A549 (cell line): ENCODE measurements around the gene COL17A1. TPM values are rescaled to one million over a fixed set of nuclear protein-coding genes. Genes with fewer than 3 reads are reported as not detected.

Experiments used
- ATAC-seq, 2 experiments: fragments of 200-7000 bp in 1 of 2; fragments of >200 bp in 1 of 2; cut with Nextera tagmentation in 1 of 2; cut with Tn5 transposase in 1 of 2; 3 replicates each; pipeline versions ENCODE4 v1.8.0 to v1.9.1; 2018 to 2020; ENCODE audit warnings: mild to moderate bottlenecking in 1 of 2, moderate library complexity in 1 of 2
- CTCF ChIA-PET: fragments of 300-600 bp; sonication (Branson Sonifier 250); formaldehyde crosslinking; extraction: SDS; loops from one replicate; lab custom pipeline; 2021; ENCODE audit warnings: antibody characterized with exemption, inconsistent platforms; lab: Yijun Ruan, JAX
- POLR2A ChIA-PET: fragments of 350-600 bp; formaldehyde crosslinking; extraction: SDS; loops from one replicate; lab custom pipeline; 2021; ENCODE audit warnings: antibody characterized with exemption, inconsistent platforms; lab: Yijun Ruan, JAX
- DNase-seq, 2 experiments: peaks; one replicate each; pipeline versions ENCODE4 v3.0.0 to v3.0.0-alpha.2; 2011 to 2016; ENCODE audit warnings: low read depth in 1 of 2, low spot score in 1 of 2
- FAIRE-seq: peaks from 2 replicates; lab custom pipeline; 2011; peaks lifted over from hg19 to GRCh38; lab: Jason Lieb, UNC
- H3K27ac ChIP-seq, 2 experiments: fragments of >200 bp; sonication (Bioruptor Twin); formaldehyde crosslinking; 3 replicates each; pipeline ENCODE4 v1.5.1; 2016 to 2017
- H3K4me1 ChIP-seq: fragments of >200 bp; sonication (Bioruptor Twin); formaldehyde crosslinking; 3 replicates; pipeline ENCODE4 v1.6.1; 2016
- H3K4me2 ChIP-seq: fragments of >200 bp; sonication (Bioruptor Twin); formaldehyde crosslinking; 3 replicates; pipeline ENCODE4 v1.6.1; 2016
- H3K4me3 ChIP-seq: fragments of >200 bp; sonication (Bioruptor Twin); formaldehyde crosslinking; 3 replicates; pipeline ENCODE4 v1.5.1; 2016
- H3K9me3 ChIP-seq: fragments of >200 bp; sonication (Bioruptor Twin); formaldehyde crosslinking; 3 replicates; pipeline ENCODE4 v1.6.1; 2016
- ATOH8 ChIP-seq: fragments of 250-450 bp; sonication (Bioruptor Pico); IDR thresholded peaks from 2 replicates; pipeline ENCODE4 v1.5.0; 2020; ENCODE audit warnings: low read depth, mild to moderate bottlenecking, moderate library complexity
- BCL3 ChIP-seq: fragments of >200 bp; sonication (Bioruptor Twin); formaldehyde crosslinking; IDR thresholded peaks from 3 replicates; pipeline ENCODE4 v1.6.1; 2016
- CEBPB ChIP-seq, 2 experiments: fragments of >200 bp in 1 of 2; sonication (Bioruptor Twin) in 1 of 2; formaldehyde crosslinking in 1 of 2; IDR thresholded peaks; 2 replicates each; pipeline ENCODE4 v1.6.1; 2012 to 2016
- CHD2 ChIP-seq: fragments of 150-350 bp; IDR thresholded peaks from 2 replicates; pipeline ENCODE4 v1.6.1; 2014; ENCODE audit warnings: low read length; ENCODE audit not compliant: partially characterized antibody
- FOSL2 ChIP-seq, 2 experiments: fragments of 450-650 bp in 1 of 2; fragments of >200 bp in 1 of 2; sonication (Bioruptor Twin) in 1 of 2; formaldehyde crosslinking; IDR thresholded peaks; 2 replicates each; pipeline versions ENCODE4 v1.5.0 to v1.6.1; 2016 to 2020; ENCODE audit warnings: mild to moderate bottlenecking in 1 of 2, moderate library complexity in 1 of 2
- FOXS1 ChIP-seq: fragments of 250-450 bp; sonication (Bioruptor Pico); IDR thresholded peaks from 2 replicates; pipeline ENCODE4 v1.5.0; 2020; ENCODE audit warnings: mild to moderate bottlenecking, moderate library complexity
- GATA3 ChIP-seq: IDR thresholded peaks from 2 replicates; pipeline ENCODE4 v1.6.1; 2012; ENCODE audit warnings: borderline replicate concordance
- HMGXB4 ChIP-seq: fragments of 250-450 bp; sonication (Bioruptor Pico); IDR thresholded peaks from 2 replicates; pipeline ENCODE4 v1.5.0; 2021; ENCODE audit warnings: mild to moderate bottlenecking, moderate library complexity, borderline replicate concordance
- HOXA7 ChIP-seq: fragments of 250-450 bp; sonication (Bioruptor Pico); IDR thresholded peaks from 2 replicates; pipeline ENCODE4 v1.5.0; 2020; ENCODE audit warnings: mild to moderate bottlenecking, moderate library complexity
- JUN ChIP-seq, 2 experiments: fragments of >200 bp; sonication (Bioruptor Twin); formaldehyde crosslinking; IDR thresholded peaks; 2 replicates in 1 of 2; 3 replicates in 1 of 2; pipeline ENCODE4 v1.6.1; 2016 to 2017
- KDM1A ChIP-seq: fragments of 200-600 bp; sonication (generic); IDR thresholded peaks from 2 replicates; pipeline ENCODE4 v1.6.1; 2016; ENCODE audit warnings: low read depth, mild to moderate bottlenecking
- MAX ChIP-seq: IDR thresholded peaks from 2 replicates; pipeline ENCODE4 v1.6.1; 2012
- NFE2L2 ChIP-seq: fragments of 150-350 bp; conservative IDR thresholded peaks from 2 replicates; pipeline ENCODE4 v1.6.1; 2014; ENCODE audit warnings: low read length
- NPAS2 ChIP-seq: fragments of 250-450 bp; sonication (Bioruptor Pico); IDR thresholded peaks from 2 replicates; pipeline ENCODE4 v1.8.0; 2022; ENCODE audit warnings: mild to moderate bottlenecking, moderate library complexity, borderline replicate concordance
- PHF8 ChIP-seq: fragments of 200-600 bp; sonication (generic); IDR thresholded peaks from 2 replicates; pipeline ENCODE4 v1.6.1; 2016; ENCODE audit warnings: low read depth, mild to moderate bottlenecking, antibody characterized with exemption, moderate library complexity, borderline replicate concordance
- POLR2AphosphoS2 ChIP-seq: conservative IDR thresholded peaks from 2 replicates; pipeline ENCODE4 v1.6.1; 2012; ENCODE audit warnings: low read length, improper control_type of control experiment, inconsistent platforms
- RAD21 ChIP-seq, 2 experiments: fragments of >200 bp in 1 of 2; sonication (Bioruptor Twin) in 1 of 2; formaldehyde crosslinking in 1 of 2; IDR thresholded peaks in 1 of 2; conservative IDR thresholded peaks in 1 of 2; 2 replicates in 1 of 2; 3 replicates in 1 of 2; pipeline ENCODE4 v1.6.1; 2012 to 2018; ENCODE audit warnings: inconsistent platforms in 1 of 2
- REST ChIP-seq: fragments of 200-600 bp; sonication (generic); IDR thresholded peaks from 2 replicates; pipeline ENCODE4 v1.6.1; 2016; ENCODE audit warnings: antibody characterized with exemption, mild to moderate bottlenecking, moderate library complexity
- RFX5 ChIP-seq: fragments of 450-650 bp; IDR thresholded peaks from 2 replicates; pipeline ENCODE4 v1.7.1; 2014; ENCODE audit warnings: antibody characterized with exemption, mild to moderate bottlenecking, moderate library complexity
- SMC3 ChIP-seq: fragments of >200 bp; sonication (Bioruptor Twin); formaldehyde crosslinking; IDR thresholded peaks from 3 replicates; pipeline ENCODE4 v1.6.1; 2018; ENCODE audit warnings: inconsistent platforms
- TFCP2L1 ChIP-seq: fragments of 250-450 bp; sonication (Bioruptor Pico); IDR thresholded peaks from 2 replicates; pipeline ENCODE4 v1.5.0; 2021; ENCODE audit warnings: mild to moderate bottlenecking
- TP53 ChIP-seq: fragments of 250-450 bp; sonication (Bioruptor Pico); IDR thresholded peaks from 2 replicates; pipeline ENCODE4 v1.5.0; 2021; ENCODE audit warnings: mild to moderate bottlenecking, moderate library complexity
- USF2 ChIP-seq: fragments of 450-650 bp; IDR thresholded peaks from 2 replicates; pipeline ENCODE4 v1.6.1; 2014; ENCODE audit warnings: antibody characterized with exemption
- ZNF302 ChIP-seq: fragments of 250-450 bp; sonication (Bioruptor Pico); IDR thresholded peaks from 2 replicates; pipeline ENCODE4 v1.9.0; 2021; ENCODE audit warnings: inconsistent platforms, mild to moderate bottlenecking, moderate library complexity
- WGBS: methylation state at CpG from one replicate; pipeline ENCODE4 v1.1.6; 2017; ENCODE audit errors: missing lambda C conversion rate; 5-methylcytosine and 5-hydroxymethylcytosine counted together
- polyA plus RNA-seq, 4 experiments: library from polyadenylated mRNA; depleted of rRNA in 3 of 4; stranded (reverse); fragments of >200 nt; fragmentation: RNase III in 1 of 4; extraction: RNeasy Plus Mini Kit Qiagen cat#74134 plus additional on column Dnase treatment in 1 of 4; gene quantifications; 2 replicates in 3 of 4; 3 replicates in 1 of 4; pipeline ENCODE4 v1.2.3, GENCODE V29; 2011 to 2017

The COL17A1 gene
- polyA plus RNA-seq, 2 of the 4 experiments (the other 2 are of a cell fraction) = 1.3 to 1.6 TPM

GRCh38 chr10:104120903-104121484 lies 35.3 kb upstream of the COL17A1 start:
- H3K4me2 ChIP-seq = peak overlapping the region; percentile 91
- ChIA-PET POLR2A (interaction anchor here (0.6 to 3.5 kb wide), 28 partner anchors 11 to 1680 kb away, joined by 3 to 59 read pairs (median 6); partner anchors contain the start of genes GSTO1, GSTO2, ITPRIP and SLK), CTCF (interaction anchor here (0.6 to 9.6 kb wide), 39 partner anchors 9 to 424 kb away, joined by 3 to 166 read pairs (median 5); partner anchors contain the start of genes CFAP43 and GSTO1)
- peaks cover 58% of the 10 kb centered on the region for H3K4me1 ChIP-seq
- 2% methylated on average over 28 of the region's 28 CpGs for WGBS
- peak; percentile 44; the same call in 1 of the 2 replicates for TF ChIP-seq TFCP2L1 (CRISPR knock-in tag)
- peak; percentile 19; the same call in 1 of the 3 replicates for TF ChIP-seq BCL3
- TF ChIP-seq GATA3 = peak; percentile 35; the same call in 1 of the 2 replicates
- no peak for TF ChIP-seq POLR2AphosphoS2
- peak; percentile 80 for TF ChIP-seq USF2
- TF ChIP-seq ZNF302 (CRISPR knock-in tag) = no peak
- TF ChIP-seq KDM1A = no peak
- TF ChIP-seq JUN (IDR thresholded peaks at IDR 0.05) = peak in 1 of 2 experiments; percentile 61; a peak in 3 of 5 replicates
- peak; percentile 9; the same call in 1 of the 3 replicates for TF ChIP-seq SMC3
- 0 out of 2 replicates have a peak, but pooled peaks have one; percentile 20 for TF ChIP-seq REST
- TF ChIP-seq RAD21 (conservative IDR thresholded peaks at IDR 0.05 in 1 of 2, IDR thresholded peaks at IDR 0.05 in 1 of 2) = 0 out of 5 replicates have a peak, but pooled peaks of 1 of the 2 experiments have one; percentile 4
- 0 out of 2 replicates have a peak, but pooled peaks have one; percentile 29 for TF ChIP-seq FOXS1 (CRISPR knock-in tag)
- TF ChIP-seq FOSL2 (IDR thresholded peaks at IDR 0.05) = no peak
- peak; percentile 67 for TF ChIP-seq FOSL2 (CRISPR knock-in tag; IDR thresholded peaks at IDR 0.05)
- no peak for TF ChIP-seq NPAS2 (CRISPR knock-in tag)
- TF ChIP-seq MAX = peak; percentile 71
- no peak for TF ChIP-seq RFX5
- TF ChIP-seq CEBPB (IDR thresholded peaks at IDR 0.05) = peak; percentile 88 to 96
- peak; percentile 94 for TF ChIP-seq HOXA7 (CRISPR knock-in tag)
- no peak for TF ChIP-seq NFE2L2
- TF ChIP-seq TP53 (CRISPR knock-in tag) = 0 out of 2 replicates have a peak, but pooled peaks have one; percentile 35
- TF ChIP-seq ATOH8 (CRISPR knock-in tag) = no peak
- no peak for TF ChIP-seq HMGXB4
- TF ChIP-seq PHF8 = no peak
- no peak for TF ChIP-seq CHD2
- DNase-seq (peak; percentile 77 to 97), FAIRE-seq (no peak), ATAC-seq (peak; percentile 74 to 75)
- H3K27ac ChIP-seq = peak overlapping the region; percentile 98
- H3K9me3 ChIP-seq = no peaks in the 10 kb centered on the region
- peak overlapping the region; percentile 57 for H3K4me3 ChIP-seq
